Measurements from ENCODE around the gene JPH3.

GRCh38 chr16:87552772-87553573, 49.3 kb upstream of the JPH3 start:
- no peak for TF ChIP-seq CTCF (IDR thresholded peaks at IDR 0.05)
- no peak for TF ChIP-seq POLR2A (IDR thresholded peaks at IDR 0.05)
